Keratinocyte (primary cell): Measurements from ENCODE around the gene VEGFA. TPM values are rescaled to one million over a fixed set of nuclear protein-coding genes. Genes with fewer than 3 reads are reported as not detected.

Source experiments
- DNase-seq: peaks from one replicate; pipeline ENCODE4 v3.0.0-alpha.2; 2011; ENCODE audit warnings: low read depth, missing footprints, low spot score
- FAIRE-seq: peaks from 2 replicates; lab custom pipeline; 2011; peaks lifted over from hg19 to GRCh38; lab: Jason Lieb, UNC
- H2AFZ ChIP-seq: 2 replicates; pipeline ENCODE4 v1.6.0; 2012; ENCODE audit warnings: low read length, control low read depth, inconsistent platforms; ENCODE audit not compliant: control insufficient read depth
- H3K27ac ChIP-seq: 2 replicates; pipeline ENCODE4 v1.5.1; 2011; ENCODE audit warnings: low read length; ENCODE audit not compliant: control insufficient read depth, insufficient read depth
- H3K27me3 ChIP-seq: 3 replicates; pipeline ENCODE4 v1.6.0; 2011; ENCODE audit warnings: low read length; ENCODE audit not compliant: control insufficient read depth, insufficient read depth; ENCODE audit errors: extremely low read depth
- H3K36me3 ChIP-seq, 2 experiments: 2 replicates in 1 of 2; 3 replicates in 1 of 2; pipeline ENCODE4 v1.5.1; 2011; ENCODE audit warnings: low read length in 2 of 2, mild to moderate bottlenecking in 1 of 2; ENCODE audit not compliant: control insufficient read depth in 2 of 2, insufficient read depth in 2 of 2; ENCODE audit errors: extremely low read depth in 1 of 2
- H3K4me1 ChIP-seq: 3 replicates; pipeline ENCODE4 v1.5.1; 2011; ENCODE audit warnings: low read length; ENCODE audit not compliant: control insufficient read depth, insufficient read depth; ENCODE audit errors: extremely low read depth
- H3K4me2 ChIP-seq: 3 replicates; pipeline ENCODE4 v1.6.0; 2011; ENCODE audit warnings: low read depth, low read length; ENCODE audit not compliant: control insufficient read depth, insufficient read depth; ENCODE audit errors: extremely low read depth
- H3K4me3 ChIP-seq, 3 experiments: fragments of 200-600 bp in 1 of 3; sonication (generic) in 1 of 3; 2 replicates in 2 of 3; 3 replicates in 1 of 3; pipeline ENCODE4 v1.5.1; 2011 to 2016; ENCODE audit warnings: low read length in 3 of 3, mild to moderate bottlenecking in 3 of 3, control low read depth in 2 of 3, inconsistent platforms in 1 of 3, low read depth in 1 of 3, mixed read lengths in 1 of 3, mixed run types in 1 of 3, moderate library complexity in 1 of 3; ENCODE audit not compliant: control insufficient read depth in 2 of 3, insufficient read depth in 2 of 3; ENCODE audit errors: extremely low read depth in 1 of 3
- H3K79me2 ChIP-seq: 2 replicates; pipeline ENCODE4 v1.6.0; 2012; ENCODE audit warnings: low read length; ENCODE audit not compliant: control insufficient read depth, insufficient read depth
- H3K9ac ChIP-seq: 3 replicates; pipeline ENCODE4 v1.6.0; 2011; ENCODE audit warnings: low read length; ENCODE audit not compliant: control insufficient read depth, insufficient read depth; ENCODE audit errors: extremely low read depth
- H3K9me1 ChIP-seq: 3 replicates; pipeline ENCODE4 v1.6.0; 2011; ENCODE audit warnings: low read length; ENCODE audit not compliant: control insufficient read depth, insufficient read depth; ENCODE audit errors: extremely low read depth
- H3K9me3 ChIP-seq: 2 replicates; pipeline ENCODE4 v1.5.1; 2012; ENCODE audit warnings: low read depth, low read length; ENCODE audit not compliant: control insufficient read depth
- H4K20me1 ChIP-seq: 3 replicates; pipeline ENCODE4 v1.6.0; 2011; ENCODE audit warnings: low read length; ENCODE audit not compliant: control insufficient read depth, insufficient read depth; ENCODE audit errors: extremely low read depth
- EZH2 ChIP-seq: IDR thresholded peaks from one replicate; pipeline ENCODE4 v1.6.1; 2012; ENCODE audit warnings: inconsistent platforms, mild to moderate bottlenecking, low read length, moderate library complexity
- dilution Hi-C: fragments of 300-500 bp; cut with MboI; formaldehyde crosslinking; loops from one replicate; pipeline ENCODE4 v1.7.0; 2020; ENCODE audit warnings: low sequenced_read_pairs; ENCODE audit not compliant: extremely low pct_ligation_motif_present
- polyA plus RNA-seq, 5 experiments: library from polyadenylated mRNA; depleted of rRNA in 3 of 5; stranded (reverse) in 3 of 5; stranded (forward) in 1 of 5; unstranded in 1 of 5; fragments of >200 nt; gene quantifications; 1 replicate in 1 of 5; 2 replicates in 3 of 5; 3 replicates in 1 of 5; pipeline versions ENCODE4 v1.2.1 to v1.2.3, GENCODE V29; 2011 to 2012; ENCODE audit warnings: missing spikeins in 2 of 5, low read depth in 1 of 5, low replicate concordance in 1 of 5
- TF ChIP-seq, protein P1 (sequence below), 3 experiments: IDR thresholded peaks in 1 of 3; conservative IDR thresholded peaks in 1 of 3; optimal IDR thresholded peaks in 1 of 3; 2 replicates in 2 of 3; 3 replicates in 1 of 3; pipeline versions ENCODE3 to v1.5.1; 2011; ENCODE audit warnings: low read length in 3 of 3, mild to moderate bottlenecking in 3 of 3, moderate library complexity in 2 of 3, control low read depth in 1 of 3, inconsistent platforms in 1 of 3; ENCODE audit not compliant: insufficient read depth in 2 of 3; ENCODE audit errors: extremely low read depth in 1 of 3

Gene VEGFA
- polyA plus RNA-seq, 1 donor (not counting 4 experiments of a cell fraction or from before 2014, with no cell fraction given): 149 TPM

DNA sequence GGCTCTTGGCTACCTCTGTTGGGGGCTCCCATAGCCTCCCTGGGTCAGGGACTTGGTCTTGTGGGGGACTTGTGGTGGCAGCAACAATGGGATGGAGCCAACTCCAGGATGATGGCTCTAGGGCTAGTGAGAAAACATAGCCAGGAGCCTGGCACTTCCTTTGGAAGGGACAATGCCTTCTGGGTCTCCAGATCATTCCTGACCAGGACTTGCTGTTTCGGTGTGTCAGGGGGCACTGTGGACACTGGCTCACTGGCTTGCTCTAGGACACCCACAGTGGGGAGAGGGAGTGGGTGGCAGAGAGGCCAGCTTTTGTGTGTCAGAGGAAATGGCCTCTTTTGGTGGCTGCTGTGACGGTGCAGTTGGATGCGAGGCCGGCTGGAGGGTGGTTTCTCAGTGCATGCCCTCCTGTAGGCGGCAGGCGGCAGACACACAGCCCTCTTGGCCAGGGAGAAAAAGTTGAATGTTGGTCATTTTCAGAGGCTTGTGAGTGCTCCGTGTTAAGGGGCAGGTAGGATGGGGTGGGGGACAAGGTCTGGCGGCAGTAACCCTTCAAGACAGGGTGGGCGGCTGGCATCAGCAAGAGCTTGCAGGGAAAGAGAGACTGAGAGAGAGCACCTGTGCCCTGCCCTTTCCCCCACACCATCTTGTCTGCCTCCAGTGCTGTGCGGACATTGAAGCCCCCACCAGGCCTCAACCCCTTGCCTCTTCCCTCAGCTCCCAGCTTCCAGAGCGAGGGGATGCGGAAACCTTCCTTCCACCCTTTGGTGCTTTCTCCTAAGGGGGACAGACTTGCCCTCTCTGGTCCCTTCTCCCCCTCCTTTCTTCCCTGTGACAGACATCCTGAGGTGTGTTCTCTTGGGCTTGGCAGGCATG lies 9.2 kb downstream of the VEGFA start:
- peaks cover 10% of the 10 kb centered on the region for H3K4me1 ChIP-seq
- no peaks in the 10 kb centered on the region for H3K9me3 ChIP-seq
- H3K36me3 ChIP-seq: peaks cover 67 to 91% of the 10 kb centered on the region in 2 experiments
- no peak overlapping the region for H2AFZ ChIP-seq
- dilution Hi-C loops: no loop called here
- H3K27me3 ChIP-seq: no peaks in the 10 kb centered on the region
- H3K79me2 ChIP-seq: peaks cover 70% of the 10 kb centered on the region
- no peak overlapping the region for H3K4me2 ChIP-seq
- FAIRE-seq (no peak), DNase-seq (no peak)
- H3K27ac ChIP-seq: no peak overlapping the region
- H3K4me3 ChIP-seq: no peak overlapping the region
- H4K20me1 ChIP-seq: peaks cover 74% of the 10 kb centered on the region
- TF ChIP-seq EZH2: no peak
- TF ChIP-seq, protein P1, sequence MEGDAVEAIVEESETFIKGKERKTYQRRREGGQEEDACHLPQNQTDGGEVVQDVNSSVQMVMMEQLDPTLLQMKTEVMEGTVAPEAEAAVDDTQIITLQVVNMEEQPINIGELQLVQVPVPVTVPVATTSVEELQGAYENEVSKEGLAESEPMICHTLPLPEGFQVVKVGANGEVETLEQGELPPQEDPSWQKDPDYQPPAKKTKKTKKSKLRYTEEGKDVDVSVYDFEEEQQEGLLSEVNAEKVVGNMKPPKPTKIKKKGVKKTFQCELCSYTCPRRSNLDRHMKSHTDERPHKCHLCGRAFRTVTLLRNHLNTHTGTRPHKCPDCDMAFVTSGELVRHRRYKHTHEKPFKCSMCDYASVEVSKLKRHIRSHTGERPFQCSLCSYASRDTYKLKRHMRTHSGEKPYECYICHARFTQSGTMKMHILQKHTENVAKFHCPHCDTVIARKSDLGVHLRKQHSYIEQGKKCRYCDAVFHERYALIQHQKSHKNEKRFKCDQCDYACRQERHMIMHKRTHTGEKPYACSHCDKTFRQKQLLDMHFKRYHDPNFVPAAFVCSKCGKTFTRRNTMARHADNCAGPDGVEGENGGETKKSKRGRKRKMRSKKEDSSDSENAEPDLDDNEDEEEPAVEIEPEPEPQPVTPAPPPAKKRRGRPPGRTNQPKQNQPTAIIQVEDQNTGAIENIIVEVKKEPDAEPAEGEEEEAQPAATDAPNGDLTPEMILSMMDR (optimal IDR thresholded peaks at IDR 0.05 in 1 of 3, IDR thresholded peaks at IDR 0.05 in 1 of 3, conservative IDR thresholded peaks at IDR 0.05 in 1 of 3; ENCODE audit: extremely low read depth in 1 of 3, insufficient read depth in 2 of 3, low read length in 3 of 3): no peak
- peaks cover 7% of the 10 kb centered on the region for H3K9me1 ChIP-seq
- H3K9ac ChIP-seq: no peak overlapping the region

DNA sequence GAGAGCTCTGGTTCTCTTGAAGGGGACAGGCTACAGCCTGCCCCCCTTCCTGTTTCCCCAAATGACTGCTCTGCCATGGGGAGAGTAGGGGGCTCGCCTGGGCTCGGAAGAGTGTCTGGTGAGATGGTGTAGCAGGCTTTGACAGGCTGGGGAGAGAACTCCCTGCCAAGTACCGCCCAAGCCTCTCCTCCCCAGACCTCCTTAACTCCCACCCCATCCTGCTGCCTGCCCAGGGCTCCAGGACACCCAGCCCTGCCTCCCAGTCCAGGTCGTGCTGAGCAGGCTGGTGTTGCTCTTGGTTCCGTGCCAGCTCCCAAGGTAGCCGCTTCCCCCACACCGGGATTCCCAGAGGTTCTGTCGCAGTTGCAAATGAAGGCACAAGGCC lies 9.8 kb downstream of the VEGFA start:
- Histone ChIP-seq H4K20me1 (peaks cover 71% of the 10 kb centered on the region), H3K9me3 (no peaks in the 10 kb centered on the region), H3K79me2 (peaks cover 64% of the 10 kb centered on the region), H2AFZ (no peak overlapping the region), H3K4me2 (no peak overlapping the region), H3K27ac (no peak overlapping the region), H3K27me3 (no peaks in the 10 kb centered on the region), H3K4me3 (no peak overlapping the region), H3K9me1 (peaks cover 7% of the 10 kb centered on the region), H3K4me1 (peaks cover 4% of the 10 kb centered on the region), H3K36me3 (peaks cover 71 to 89% of the 10 kb centered on the region in 2 experiments), H3K9ac (no peak overlapping the region)
- DNase-seq: no peak
- dilution Hi-C loops: no loop called here
- FAIRE-seq: no peak
- TF ChIP-seq, protein P1 (optimal IDR thresholded peaks at IDR 0.05 in 1 of 3, IDR thresholded peaks at IDR 0.05 in 1 of 3, conservative IDR thresholded peaks at IDR 0.05 in 1 of 3; ENCODE audit: extremely low read depth in 1 of 3, insufficient read depth in 2 of 3, low read length in 3 of 3): no peak
- no peak for TF ChIP-seq EZH2
